ENCODE data around the gene SLC25A23.

DNA sequence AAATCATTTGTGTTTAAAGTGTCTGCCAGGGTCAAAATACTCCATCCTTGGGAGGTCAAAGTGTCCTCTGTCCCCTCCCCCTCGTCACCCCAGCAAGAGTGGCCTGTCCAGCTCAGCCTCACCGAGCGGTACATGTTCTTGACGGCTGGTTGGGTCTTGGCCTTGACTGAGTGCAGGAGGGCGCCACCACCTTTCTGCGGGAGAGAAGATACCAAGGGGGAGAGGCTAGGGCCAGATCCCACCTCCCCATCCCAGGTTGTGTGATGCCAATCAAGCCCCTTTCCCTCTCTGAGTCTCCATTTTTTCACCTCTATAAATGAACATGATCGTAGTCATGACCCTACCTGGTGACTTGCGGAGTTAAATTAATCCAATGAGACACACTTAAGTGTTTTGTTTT is 10.6 kb upstream of the SLC25A23 start:
- TF ChIP-seq, protein P1, sequence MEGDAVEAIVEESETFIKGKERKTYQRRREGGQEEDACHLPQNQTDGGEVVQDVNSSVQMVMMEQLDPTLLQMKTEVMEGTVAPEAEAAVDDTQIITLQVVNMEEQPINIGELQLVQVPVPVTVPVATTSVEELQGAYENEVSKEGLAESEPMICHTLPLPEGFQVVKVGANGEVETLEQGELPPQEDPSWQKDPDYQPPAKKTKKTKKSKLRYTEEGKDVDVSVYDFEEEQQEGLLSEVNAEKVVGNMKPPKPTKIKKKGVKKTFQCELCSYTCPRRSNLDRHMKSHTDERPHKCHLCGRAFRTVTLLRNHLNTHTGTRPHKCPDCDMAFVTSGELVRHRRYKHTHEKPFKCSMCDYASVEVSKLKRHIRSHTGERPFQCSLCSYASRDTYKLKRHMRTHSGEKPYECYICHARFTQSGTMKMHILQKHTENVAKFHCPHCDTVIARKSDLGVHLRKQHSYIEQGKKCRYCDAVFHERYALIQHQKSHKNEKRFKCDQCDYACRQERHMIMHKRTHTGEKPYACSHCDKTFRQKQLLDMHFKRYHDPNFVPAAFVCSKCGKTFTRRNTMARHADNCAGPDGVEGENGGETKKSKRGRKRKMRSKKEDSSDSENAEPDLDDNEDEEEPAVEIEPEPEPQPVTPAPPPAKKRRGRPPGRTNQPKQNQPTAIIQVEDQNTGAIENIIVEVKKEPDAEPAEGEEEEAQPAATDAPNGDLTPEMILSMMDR (conservative IDR thresholded peaks at IDR 0.05 in 1 of 2, IDR thresholded peaks at IDR 0.05 in 1 of 2; ENCODE audit: extremely low read depth in 1 of 2, insufficient read depth in 1 of 2, low read depth in 1 of 2, low read length in 2 of 2) = no peak
- TF ChIP-seq EZH2 (IDR thresholded peaks at IDR 0.05; ENCODE audit: borderline replicate concordance, low read length) = no peak
